ENCODE results near the gene TAS1R3.

The TAS1R3 gene

GRCh38 chr1:1335283-1335682, 4.2 kb downstream of the TAS1R3 start:
- H3K4me3 ChIP-seq (ENCODE audit: low read depth, low read length) = no peak overlapping the region
- no peak for DNase-seq (ENCODE audit: low read depth)

GRCh38 chr1:1335792-1336248, 4.7 kb downstream of the TAS1R3 start:
- no peak for DNase-seq (ENCODE audit: low read depth)
- no peak overlapping the region for H3K4me3 ChIP-seq (ENCODE audit: low read depth, low read length)

DNA sequence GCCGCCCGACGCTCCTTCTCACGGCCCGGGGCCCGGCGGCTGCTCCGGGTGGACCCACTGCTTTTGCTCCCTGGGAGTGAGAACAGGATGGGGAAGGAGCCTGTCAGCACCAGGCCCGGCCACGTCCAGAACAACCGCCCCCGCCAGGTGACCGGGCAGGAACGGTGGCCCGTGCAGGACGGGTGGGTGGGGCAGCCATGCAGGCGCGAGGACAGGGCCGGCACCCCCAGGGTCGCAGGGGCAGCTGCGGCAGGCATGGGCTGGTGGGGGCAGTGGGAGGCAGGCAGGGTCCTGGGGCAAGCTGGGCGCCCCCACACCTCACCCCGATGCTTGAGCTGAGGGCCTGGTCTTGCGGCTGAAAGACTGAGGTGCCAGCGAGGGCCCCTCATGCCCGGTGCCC, 5.4 kb downstream of the TAS1R3 start:
- no peak for DNase-seq (ENCODE audit: low read depth)

GRCh38 chr1:1336931-1337792, 6.1 kb downstream of the TAS1R3 start:
- no peak overlapping the region for H3K4me3 ChIP-seq (ENCODE audit: low read depth, low read length)
- DNase-seq (ENCODE audit: low read depth) = no peak

More for the DNA sequence above, 5.4 kb downstream of the TAS1R3 start:
- no peak overlapping the region for H3K4me3 ChIP-seq (ENCODE audit: low read depth, low read length)

- no peak overlapping the region for H3K4me3 ChIP-seq (ENCODE audit: low read depth, low read length)
- no peak for DNase-seq (ENCODE audit: low read depth)
Measured at GRCh38 chr1:1337793-1338147, 6.7 kb downstream of the TAS1R3 start.

GRCh38 chr1:1338278-1338677, 7.2 kb downstream of the TAS1R3 start:
- no peak overlapping the region for H3K4me3 ChIP-seq (ENCODE audit: low read depth, low read length)
- no peak for DNase-seq (ENCODE audit: low read depth)

DNA sequence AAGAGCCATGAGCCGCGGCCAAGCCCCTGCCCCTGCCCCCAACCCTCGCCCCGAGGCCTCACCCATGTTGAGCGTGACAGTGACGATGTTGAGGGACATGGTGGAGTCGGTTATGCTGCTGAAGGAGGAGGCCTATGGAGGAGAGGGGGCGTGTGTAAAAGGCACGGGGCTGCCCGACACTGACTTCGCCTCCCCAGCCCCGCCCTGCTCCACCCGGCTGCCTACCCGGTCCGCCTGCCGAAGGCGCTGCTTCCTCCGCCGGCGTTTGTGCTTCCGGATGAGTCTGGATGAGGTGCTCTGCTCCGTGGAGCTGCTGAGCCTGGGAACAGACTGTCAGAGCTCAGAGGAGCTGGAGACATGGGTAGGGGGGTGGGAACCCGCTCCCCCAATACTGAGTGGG, 9.1 kb downstream of the TAS1R3 start:
- DNase-seq (ENCODE audit: low read depth) = no peak
- no peak overlapping the region for H3K4me3 ChIP-seq (ENCODE audit: low read depth, low read length)

- H3K4me3 ChIP-seq (ENCODE audit: low read depth, low read length) = no peak overlapping the region
- DNase-seq (ENCODE audit: low read depth) = no peak
Measured at GRCh38 chr1:1340791-1341548, 9.9 kb downstream of the TAS1R3 start.

DNA sequence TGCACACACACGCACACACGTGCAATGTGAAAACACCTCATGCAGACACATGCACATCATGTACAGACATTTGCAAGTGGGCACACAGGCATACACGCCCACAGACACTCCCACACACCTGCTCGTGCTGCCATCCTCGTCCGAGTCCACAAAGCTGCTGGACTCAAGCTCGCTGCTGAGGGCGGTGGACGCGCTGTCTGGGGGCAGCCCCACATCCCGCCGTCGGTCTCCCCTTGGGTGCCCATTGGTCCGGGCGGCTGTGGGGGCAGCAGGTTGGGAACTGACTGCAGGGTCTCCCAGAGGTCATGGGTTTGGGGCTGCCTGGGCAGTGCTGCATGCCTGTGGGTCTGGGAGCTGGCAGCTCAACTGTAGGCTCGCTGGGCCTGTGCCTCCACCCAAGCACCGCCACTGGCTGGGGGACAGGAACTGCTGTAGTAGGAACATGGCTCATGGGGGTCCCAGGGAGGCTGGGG, 10.5 kb downstream of the TAS1R3 start:
- no peak overlapping the region for H3K4me3 ChIP-seq (ENCODE audit: low read depth, low read length)

DNA sequence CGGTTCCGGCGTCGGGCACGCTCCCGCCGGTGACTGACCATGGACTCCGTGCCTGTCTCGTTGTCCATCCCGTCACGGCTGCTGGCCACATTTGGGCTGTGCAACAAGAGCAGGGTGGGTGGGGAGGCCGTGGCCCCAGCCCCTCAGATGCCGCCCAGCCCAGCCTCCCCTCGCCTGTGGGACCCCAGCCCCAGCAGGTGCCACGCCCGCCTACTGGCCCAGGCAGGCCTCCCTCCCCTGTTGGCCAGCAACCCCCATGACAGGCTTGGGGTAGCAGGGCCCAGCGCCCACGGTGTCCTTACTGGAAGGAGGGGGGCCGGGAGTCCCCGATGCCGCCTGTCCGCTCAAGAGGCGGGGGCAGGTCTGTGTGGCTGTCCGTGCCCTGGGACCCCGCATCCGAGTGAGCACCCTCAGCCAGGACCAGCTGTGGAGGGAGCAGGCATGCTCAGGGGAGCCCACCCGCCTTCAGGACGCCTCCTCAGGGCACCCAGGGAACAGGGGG, 11.0 kb downstream of the TAS1R3 start:
- DNase-seq (ENCODE audit: low read depth) = no peak
- H3K4me3 ChIP-seq (ENCODE audit: low read depth, low read length) = no peak overlapping the region

More for the DNA sequence above, 10.5 kb downstream of the TAS1R3 start:
- no peak for DNase-seq (ENCODE audit: low read depth)

GRCh38 chr1:1342584-1343115, 11.6 kb downstream of the TAS1R3 start:
- DNase-seq (ENCODE audit: low read depth) = no peak
- H3K4me3 ChIP-seq (ENCODE audit: low read depth, low read length) = no peak overlapping the region

DNA sequence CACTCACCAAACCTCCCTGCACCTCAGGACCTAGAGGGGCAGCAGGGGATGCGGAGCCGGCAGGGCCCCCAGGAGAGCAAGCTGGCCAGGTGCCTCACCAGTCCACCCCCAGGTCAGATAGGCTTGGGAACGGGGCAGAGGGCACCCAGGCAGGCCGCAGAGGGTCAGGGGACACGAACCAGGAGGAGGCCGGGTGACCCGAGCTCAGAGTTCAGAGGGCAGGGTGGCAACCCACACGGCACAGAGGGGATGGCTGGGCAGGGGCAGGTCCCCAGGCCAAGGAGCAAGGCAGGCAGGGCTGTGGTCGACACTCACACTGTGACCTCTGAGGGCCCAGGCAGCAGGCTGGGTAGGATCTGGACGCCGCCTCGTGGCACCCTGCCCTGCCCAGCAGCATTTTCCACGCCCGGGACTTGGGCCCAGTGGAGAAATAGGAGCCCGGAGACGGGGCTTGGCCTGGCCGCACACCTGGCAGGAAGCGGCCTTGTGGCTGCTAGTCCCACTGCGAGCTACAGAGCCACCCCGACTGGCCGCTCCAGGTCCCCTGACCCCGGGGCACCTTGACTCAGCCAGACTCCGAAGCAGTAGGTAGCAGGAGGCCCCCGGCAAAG, 12.8 kb downstream of the TAS1R3 start:
- H3K4me3 ChIP-seq (ENCODE audit: low read depth, low read length) = no peak overlapping the region
- no peak for DNase-seq (ENCODE audit: low read depth)

GRCh38 chr1:1344655-1345361, 13.7 kb downstream of the TAS1R3 start:
- no peak overlapping the region for H3K4me3 ChIP-seq (ENCODE audit: low read depth, low read length)
- no peak for DNase-seq (ENCODE audit: low read depth)

DNA sequence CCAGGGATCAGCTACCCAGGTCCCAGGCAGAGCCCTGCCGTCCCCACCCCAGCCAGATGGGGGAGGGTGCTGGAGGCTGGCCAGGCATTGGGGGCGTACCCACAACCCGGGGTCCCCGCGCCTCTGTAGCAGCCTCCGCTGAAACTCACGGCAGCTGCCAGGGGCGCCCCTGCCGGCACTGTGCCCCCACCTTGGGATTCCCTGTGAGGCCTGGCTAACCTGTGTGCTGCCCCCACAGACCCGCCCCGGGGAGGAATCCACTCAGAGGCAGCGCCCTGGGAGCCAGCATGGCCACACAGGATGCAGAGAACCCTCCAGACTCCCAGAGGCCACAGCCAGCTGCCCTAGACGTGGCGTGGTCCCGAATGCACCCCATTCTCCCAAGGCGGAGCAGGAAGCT, 14.3 kb downstream of the TAS1R3 start:
- DNase-seq (ENCODE audit: low read depth) = no peak
- H3K4me3 ChIP-seq (ENCODE audit: low read depth, low read length) = no peak overlapping the region

DNA sequence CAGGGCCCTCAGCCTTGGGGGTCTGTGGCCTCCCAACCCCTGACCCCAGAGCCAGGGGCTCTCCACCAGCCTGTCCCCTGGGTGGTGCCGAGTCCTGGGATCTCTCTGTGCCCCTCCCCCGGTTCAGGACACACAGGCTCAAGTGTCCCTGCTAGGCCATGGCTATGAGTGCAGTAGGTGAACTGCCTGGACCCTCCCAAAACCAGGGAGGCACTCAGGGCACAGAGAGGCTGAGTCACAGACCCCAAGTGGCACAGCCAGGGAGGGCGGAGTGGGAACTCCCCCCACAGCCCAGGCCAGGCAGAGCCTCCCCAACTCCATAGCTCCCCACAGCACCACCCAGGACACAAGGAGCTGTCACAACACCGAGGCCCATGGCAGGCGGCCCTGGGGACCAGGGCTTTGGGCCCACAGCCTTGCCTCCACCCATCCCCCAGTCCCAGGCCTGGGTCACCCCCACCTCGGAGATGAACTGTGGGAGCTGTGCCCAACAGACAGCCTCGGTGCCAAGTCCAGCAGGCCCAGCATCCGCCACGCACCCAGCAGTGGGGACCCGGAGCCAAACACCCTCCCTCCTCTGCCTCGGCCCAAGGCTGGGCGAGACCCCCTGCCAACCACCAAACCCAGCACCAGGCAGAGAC, 14.9 kb downstream of the TAS1R3 start:
- DNase-seq (ENCODE audit: low read depth) = no peak
- no peak overlapping the region for H3K4me3 ChIP-seq (ENCODE audit: low read depth, low read length)

DNA sequence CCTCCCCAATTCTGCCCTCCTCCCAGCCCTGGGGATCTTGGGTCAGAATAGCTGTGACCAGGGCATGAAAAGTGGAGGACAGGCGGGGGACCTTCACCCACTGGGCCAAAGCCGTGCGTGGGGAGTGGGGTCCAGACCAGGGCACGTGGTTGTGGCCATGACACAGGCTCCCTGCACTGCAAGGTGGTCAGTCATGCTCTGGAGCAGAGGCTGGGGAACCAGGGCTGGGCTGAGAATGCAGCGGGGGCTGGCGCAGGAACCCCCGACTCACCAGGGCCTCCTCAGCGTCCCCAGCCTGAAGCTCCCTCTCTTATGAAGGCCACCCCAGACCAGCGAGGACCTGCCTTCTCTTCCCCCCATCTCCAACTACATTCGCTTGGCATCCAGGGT, 15.4 kb downstream of the TAS1R3 start:
- no peak overlapping the region for H3K4me3 ChIP-seq (ENCODE audit: low read depth, low read length)
- no peak for DNase-seq (ENCODE audit: low read depth)

- no peak for DNase-seq (ENCODE audit: low read depth)
- H3K4me3 ChIP-seq (ENCODE audit: low read depth, low read length) = peak overlapping the region; percentile 72
Measured at GRCh38 chr1:1347026-1347595, 16.0 kb downstream of the TAS1R3 start.

DNA sequence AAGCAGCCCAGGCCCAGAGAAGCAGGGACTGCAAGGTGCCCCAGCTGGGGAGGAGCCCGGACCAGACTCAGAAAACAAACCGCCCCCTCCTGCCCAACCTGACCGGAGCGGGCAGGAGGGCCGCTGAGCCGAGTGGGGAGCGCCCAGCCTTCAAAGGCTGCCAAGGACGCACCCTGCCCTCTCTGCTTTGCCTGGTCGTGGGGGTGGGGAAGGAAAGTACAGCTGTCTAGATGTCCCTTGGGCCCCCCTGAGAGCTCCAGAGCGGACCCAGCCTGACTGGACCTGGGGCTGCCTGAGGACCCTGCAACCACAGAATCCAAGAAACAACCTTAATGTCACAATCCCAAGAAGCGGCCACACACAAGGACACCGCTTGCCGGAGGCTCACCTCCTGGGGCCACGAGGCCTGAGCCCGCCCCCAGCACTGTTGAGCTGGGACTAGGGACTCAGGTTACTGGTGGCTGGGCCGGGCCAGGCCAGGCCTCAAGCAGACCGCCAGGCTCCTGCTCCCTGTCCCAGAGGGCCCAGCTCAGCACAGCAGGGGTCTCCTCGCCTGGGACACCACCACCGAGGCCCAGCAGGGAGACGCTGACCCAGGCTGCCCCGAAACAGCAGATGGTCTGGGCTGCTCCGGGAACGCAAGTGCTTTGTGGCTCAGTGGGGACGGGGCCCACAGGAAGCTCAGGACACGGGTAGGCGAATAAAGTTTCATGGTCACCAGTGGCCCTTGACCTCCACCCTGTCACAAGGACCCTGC, 16.8 kb downstream of the TAS1R3 start:
- no peak for DNase-seq (ENCODE audit: low read depth)
- peak overlapping the region; percentile 72 for H3K4me3 ChIP-seq (ENCODE audit: low read depth, low read length)
